HL-60 (cell line): Measurements from ENCODE around the gene CDR2L.

ENCODE experiments used
- TF ChIP-seq, protein P1 (sequence below): IDR thresholded peaks from one replicate; pipeline ENCODE4 v1.5.1; 2011; ENCODE audit warnings: low read length, control low read depth, inconsistent platforms; ENCODE audit not compliant: insufficient read depth
- TF ChIP-seq, protein P2 (sequence below): IDR thresholded peaks from 2 replicates; pipeline ENCODE4 v1.6.1; 2012; ENCODE audit warnings: low read depth; ENCODE audit not compliant: insufficient replicate concordance

DNA sequence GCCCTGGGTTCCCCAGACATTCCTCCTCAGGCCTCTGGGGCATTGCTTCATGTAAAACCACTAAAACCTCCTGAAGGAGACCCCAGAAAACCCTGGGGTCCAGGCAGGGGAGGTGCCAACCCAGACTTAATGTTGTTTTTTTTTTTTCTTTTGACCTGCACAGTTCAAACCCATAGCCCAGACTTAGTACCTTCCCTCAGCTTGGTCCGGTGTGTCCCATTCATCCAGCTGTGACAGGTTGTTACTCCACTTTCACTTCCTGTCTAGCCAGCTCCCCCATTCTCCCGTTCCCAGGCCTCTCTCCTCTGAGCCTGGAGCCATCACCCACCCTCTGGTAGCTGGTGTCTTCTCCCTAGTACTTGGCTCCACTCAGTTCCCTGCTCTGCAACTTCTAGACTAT, 4.8 kb downstream of the CDR2L start:
- TF ChIP-seq, protein P1, sequence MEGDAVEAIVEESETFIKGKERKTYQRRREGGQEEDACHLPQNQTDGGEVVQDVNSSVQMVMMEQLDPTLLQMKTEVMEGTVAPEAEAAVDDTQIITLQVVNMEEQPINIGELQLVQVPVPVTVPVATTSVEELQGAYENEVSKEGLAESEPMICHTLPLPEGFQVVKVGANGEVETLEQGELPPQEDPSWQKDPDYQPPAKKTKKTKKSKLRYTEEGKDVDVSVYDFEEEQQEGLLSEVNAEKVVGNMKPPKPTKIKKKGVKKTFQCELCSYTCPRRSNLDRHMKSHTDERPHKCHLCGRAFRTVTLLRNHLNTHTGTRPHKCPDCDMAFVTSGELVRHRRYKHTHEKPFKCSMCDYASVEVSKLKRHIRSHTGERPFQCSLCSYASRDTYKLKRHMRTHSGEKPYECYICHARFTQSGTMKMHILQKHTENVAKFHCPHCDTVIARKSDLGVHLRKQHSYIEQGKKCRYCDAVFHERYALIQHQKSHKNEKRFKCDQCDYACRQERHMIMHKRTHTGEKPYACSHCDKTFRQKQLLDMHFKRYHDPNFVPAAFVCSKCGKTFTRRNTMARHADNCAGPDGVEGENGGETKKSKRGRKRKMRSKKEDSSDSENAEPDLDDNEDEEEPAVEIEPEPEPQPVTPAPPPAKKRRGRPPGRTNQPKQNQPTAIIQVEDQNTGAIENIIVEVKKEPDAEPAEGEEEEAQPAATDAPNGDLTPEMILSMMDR: no peak
- TF ChIP-seq, protein P2, sequence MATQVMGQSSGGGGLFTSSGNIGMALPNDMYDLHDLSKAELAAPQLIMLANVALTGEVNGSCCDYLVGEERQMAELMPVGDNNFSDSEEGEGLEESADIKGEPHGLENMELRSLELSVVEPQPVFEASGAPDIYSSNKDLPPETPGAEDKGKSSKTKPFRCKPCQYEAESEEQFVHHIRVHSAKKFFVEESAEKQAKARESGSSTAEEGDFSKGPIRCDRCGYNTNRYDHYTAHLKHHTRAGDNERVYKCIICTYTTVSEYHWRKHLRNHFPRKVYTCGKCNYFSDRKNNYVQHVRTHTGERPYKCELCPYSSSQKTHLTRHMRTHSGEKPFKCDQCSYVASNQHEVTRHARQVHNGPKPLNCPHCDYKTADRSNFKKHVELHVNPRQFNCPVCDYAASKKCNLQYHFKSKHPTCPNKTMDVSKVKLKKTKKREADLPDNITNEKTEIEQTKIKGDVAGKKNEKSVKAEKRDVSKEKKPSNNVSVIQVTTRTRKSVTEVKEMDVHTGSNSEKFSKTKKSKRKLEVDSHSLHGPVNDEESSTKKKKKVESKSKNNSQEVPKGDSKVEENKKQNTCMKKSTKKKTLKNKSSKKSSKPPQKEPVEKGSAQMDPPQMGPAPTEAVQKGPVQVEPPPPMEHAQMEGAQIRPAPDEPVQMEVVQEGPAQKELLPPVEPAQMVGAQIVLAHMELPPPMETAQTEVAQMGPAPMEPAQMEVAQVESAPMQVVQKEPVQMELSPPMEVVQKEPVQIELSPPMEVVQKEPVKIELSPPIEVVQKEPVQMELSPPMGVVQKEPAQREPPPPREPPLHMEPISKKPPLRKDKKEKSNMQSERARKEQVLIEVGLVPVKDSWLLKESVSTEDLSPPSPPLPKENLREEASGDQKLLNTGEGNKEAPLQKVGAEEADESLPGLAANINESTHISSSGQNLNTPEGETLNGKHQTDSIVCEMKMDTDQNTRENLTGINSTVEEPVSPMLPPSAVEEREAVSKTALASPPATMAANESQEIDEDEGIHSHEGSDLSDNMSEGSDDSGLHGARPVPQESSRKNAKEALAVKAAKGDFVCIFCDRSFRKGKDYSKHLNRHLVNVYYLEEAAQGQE: no peak
